ENCODE measurements around the gene HRH2. TPM values are rescaled to one million over a fixed set of nuclear protein-coding genes. Genes with fewer than 3 reads are reported as not detected.

HRH2 gene
- total and polyA plus RNA-seq, 7 experiments from 2014 or later = 5.0 to 26.3 (median 8.0) TPM

DNA sequence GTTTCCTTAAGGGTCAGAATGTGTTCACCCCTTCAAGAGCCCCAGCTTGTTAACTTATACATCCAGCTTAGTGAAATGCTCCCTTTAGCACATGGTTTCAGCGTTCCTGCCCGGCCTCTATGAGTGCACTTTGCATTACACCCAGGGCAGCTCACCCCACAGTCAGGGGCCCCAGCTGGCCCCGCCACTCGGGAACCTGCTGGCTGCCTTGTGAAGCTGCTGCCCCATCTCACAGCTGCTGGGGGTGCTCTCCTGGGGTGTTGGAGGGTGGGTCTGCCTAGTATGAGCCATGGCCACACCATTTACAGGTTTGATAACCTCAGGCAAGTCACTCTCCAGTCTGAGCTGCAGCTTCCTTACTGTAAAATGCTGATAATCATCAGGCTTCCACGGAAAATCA, 32.2 kb downstream of the HRH2 start:
- ChIA-PET POLR2A (interaction anchor here (0.9 kb wide), 1 partner anchor 33 kb away, joined by 4 read pairs; no protein-coding TSS in a partner anchor), CTCF (interaction anchor here (0.8 to 10.9 kb wide), 6 partner anchors 8 to 199 kb away, joined by 3 to 153 read pairs (median 3); no protein-coding TSS in a partner anchor)
- Histone ChIP-seq H3K4me1 (ENCODE audit: control insufficient read depth in 2 of 2, insufficient read depth in 2 of 2, low read length in 2 of 2) (peaks cover 0 to 18% of the 10 kb centered on the region in 2 donors), H3K27me3 (ENCODE audit: control insufficient read depth in 2 of 2, insufficient read depth in 2 of 2, low read length in 2 of 2) (no peaks in the 10 kb centered on the region), H3K36me3 (ENCODE audit: control insufficient read depth in 2 of 3, insufficient read depth in 3 of 3, low read length in 3 of 3) (peaks cover 0 to 35% (median 12%) of the 10 kb centered on the region in 3 experiments), H3K4me3 (ENCODE audit: low read length) (no peak overlapping the region), H3K27ac (ENCODE audit: low read depth, low read length) (no peak overlapping the region), H3K9me3 (ENCODE audit: control insufficient read depth in 2 of 3, low read length in 3 of 3) (no peaks in the 10 kb centered on the region)
- no peaks in the 10 kb centered on the region for H3K9me3 Mint-ChIP-seq
- DNase-seq (no peak), ATAC-seq (no peak)
- H3K4me3 Mint-ChIP-seq = peak overlapping the region in 2 of 10 donors; percentile 47 to 54
- peaks cover 0 to 21% (median 15%) of the 10 kb centered on the region in 5 donors for H3K36me3 Mint-ChIP-seq
- intact Hi-C loops (cut with micrococcal nuclease) = no loop called here
- H3K27ac Mint-ChIP-seq = peak overlapping the region in 7 of 9 donors; percentile 6 to 92 (median 77)
- no peaks in the 10 kb centered on the region for H3K27me3 Mint-ChIP-seq
- peaks cover 39 to 81% (median 66%) of the 10 kb centered on the region in 7 donors for H3K4me1 Mint-ChIP-seq

- CTCF ChIA-PET = interaction anchor here (1.2 to 10.9 kb wide), 4 partner anchors 8 to 200 kb away, joined by 3 to 153 read pairs (median 4); no protein-coding TSS in a partner anchor
- peak overlapping the region in 7 of 10 donors; percentile 36 to 78 (median 54) for H3K4me3 Mint-ChIP-seq
- intact Hi-C loops (cut with micrococcal nuclease) = no loop called here
- H3K27ac ChIP-seq (ENCODE audit: low read depth, low read length) = no peak overlapping the region
- peaks cover 41 to 80% (median 67%) of the 10 kb centered on the region in 7 donors for H3K4me1 Mint-ChIP-seq
- no peaks in the 10 kb centered on the region for H3K9me3 Mint-ChIP-seq
- no peaks in the 10 kb centered on the region for H3K9me3 ChIP-seq (ENCODE audit: control insufficient read depth in 2 of 3, low read length in 3 of 3)
- ATAC-seq (no peak), DNase-seq (no peak)
- H3K27ac Mint-ChIP-seq = peak overlapping the region; percentile 31 to 92 (median 84)
- H3K4me3 ChIP-seq (ENCODE audit: low read length) = no peak overlapping the region
- H3K36me3 Mint-ChIP-seq = peaks cover 0 to 21% (median 15%) of the 10 kb centered on the region in 5 donors
- peaks cover 0 to 18% of the 10 kb centered on the region in 2 donors for H3K4me1 ChIP-seq (ENCODE audit: control insufficient read depth in 2 of 2, insufficient read depth in 2 of 2, low read length in 2 of 2)
- H3K27me3 Mint-ChIP-seq = no peaks in the 10 kb centered on the region
- H3K27me3 ChIP-seq (ENCODE audit: control insufficient read depth in 2 of 2, insufficient read depth in 2 of 2, low read length in 2 of 2) = no peaks in the 10 kb centered on the region
- POLR2A ChIA-PET = interaction anchor here (0.9 kb wide), 2 partner anchors 9 to 34 kb away, joined by 3 to 4 read pairs; no protein-coding TSS in a partner anchor
- H3K36me3 ChIP-seq (ENCODE audit: control insufficient read depth in 2 of 3, insufficient read depth in 3 of 3, low read length in 3 of 3) = peaks cover 0 to 30% (median 7%) of the 10 kb centered on the region in 3 experiments
These were observed 32.7 kb downstream of the HRH2 start for GRCh38 chr5:175690586-175690985.

DNA sequence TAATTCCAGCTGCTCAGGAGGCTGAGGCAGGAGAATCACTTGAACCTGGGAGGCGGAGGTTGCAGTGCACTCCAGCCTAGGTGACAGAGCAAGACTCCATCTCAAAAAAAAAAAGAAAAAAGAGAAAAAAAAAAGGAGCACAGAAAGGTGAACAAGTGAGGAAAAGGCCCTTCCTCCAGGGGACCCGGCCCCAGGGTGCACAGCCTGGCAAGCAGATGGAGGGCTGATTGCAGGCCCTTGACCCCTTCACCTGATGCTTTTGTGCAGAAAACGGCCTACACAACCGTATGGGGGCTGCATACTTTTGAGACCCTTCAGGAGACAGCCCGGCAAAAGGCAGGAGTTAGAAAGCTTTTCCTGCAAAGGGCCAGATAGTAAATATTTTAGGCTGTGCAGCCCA, 33.9 kb downstream of the HRH2 start:
- Mint-ChIP-seq H3K9me3 (no peaks in the 10 kb centered on the region), H3K4me1 (peaks cover 47 to 86% (median 78%) of the 10 kb centered on the region in 7 donors), H3K4me3 (no peak overlapping the region), H3K27me3 (no peaks in the 10 kb centered on the region), H3K36me3 (peaks cover 0 to 19% (median 14%) of the 10 kb centered on the region in 5 donors), H3K27ac (peak overlapping the region in 5 of 9 donors; percentile 56 to 92 (median 85))
- Histone ChIP-seq H3K4me3 (ENCODE audit: low read length) (no peak overlapping the region), H3K27ac (ENCODE audit: low read depth, low read length) (no peak overlapping the region), H3K36me3 (ENCODE audit: control insufficient read depth in 2 of 3, insufficient read depth in 3 of 3, low read length in 3 of 3) (peaks cover 0 to 19% (median 0%) of the 10 kb centered on the region in 3 experiments), H3K9me3 (ENCODE audit: control insufficient read depth in 2 of 3, low read length in 3 of 3) (no peaks in the 10 kb centered on the region), H3K4me1 (ENCODE audit: control insufficient read depth in 2 of 2, insufficient read depth in 2 of 2, low read length in 2 of 2) (peaks cover 6 to 26% of the 10 kb centered on the region in 2 donors), H3K27me3 (ENCODE audit: control insufficient read depth in 2 of 2, insufficient read depth in 2 of 2, low read length in 2 of 2) (no peaks in the 10 kb centered on the region)
- no peak for ATAC-seq
- intact Hi-C loops (cut with micrococcal nuclease) = no loop called here
- no peak for DNase-seq
- ChIA-PET POLR2A (no interaction called here), CTCF (interaction anchor here (0.7 to 10.9 kb wide), 2 partner anchors 69 to 157 kb away, joined by 4 to 153 read pairs; no protein-coding TSS in a partner anchor)

DNA sequence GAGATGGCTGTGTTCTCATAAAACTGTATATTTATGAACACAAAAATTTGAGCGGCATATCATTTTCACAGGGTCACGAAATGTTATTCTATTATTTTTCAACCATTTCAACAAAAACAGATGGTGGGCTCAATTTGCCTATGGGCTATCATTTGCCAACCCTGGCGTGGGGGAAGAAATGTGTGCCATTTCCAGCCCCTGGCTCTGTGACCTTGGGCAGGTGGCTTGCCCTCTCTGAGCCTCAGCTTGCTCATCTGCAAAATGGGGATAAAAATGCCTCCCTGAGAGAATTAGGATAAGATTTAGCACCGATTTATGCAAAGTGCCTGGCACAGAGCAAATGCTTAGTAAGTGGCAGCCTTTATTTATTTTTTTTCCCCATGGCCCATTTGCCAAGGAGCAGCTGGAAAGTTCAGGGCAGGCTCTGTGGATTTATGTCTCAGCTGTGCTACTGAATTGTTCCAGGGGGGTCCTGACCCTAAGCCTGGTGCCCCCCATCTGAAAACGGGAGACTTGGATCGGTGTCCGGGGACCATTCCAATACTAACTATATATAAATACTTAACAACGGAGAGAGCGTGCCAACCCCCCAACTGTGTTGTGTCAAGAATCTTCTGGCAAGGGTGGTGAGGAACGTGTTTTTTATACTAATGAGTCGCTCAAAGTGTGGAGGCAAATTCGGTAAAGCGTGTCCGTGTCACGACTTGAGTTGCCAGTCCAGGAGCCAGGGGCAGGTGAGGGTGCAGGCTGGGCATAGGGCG, 34.5 kb downstream of the HRH2 start:
- Histone ChIP-seq H3K4me3 (ENCODE audit: low read length) (no peak overlapping the region), H3K9me3 (ENCODE audit: control insufficient read depth in 2 of 3, low read length in 3 of 3) (no peaks in the 10 kb centered on the region), H3K4me1 (ENCODE audit: control insufficient read depth in 2 of 2, insufficient read depth in 2 of 2, low read length in 2 of 2) (peaks cover 8 to 29% of the 10 kb centered on the region in 2 donors), H3K27me3 (ENCODE audit: control insufficient read depth in 2 of 2, insufficient read depth in 2 of 2, low read length in 2 of 2) (no peaks in the 10 kb centered on the region), H3K36me3 (ENCODE audit: control insufficient read depth in 2 of 3, insufficient read depth in 3 of 3, low read length in 3 of 3) (peaks cover 0 to 14% (median 0%) of the 10 kb centered on the region in 3 experiments), H3K27ac (ENCODE audit: low read depth, low read length) (no peak overlapping the region)
- H3K27ac Mint-ChIP-seq = peak overlapping the region in 8 of 9 donors; percentile 41 to 92 (median 84)
- peaks cover 0 to 17% (median 14%) of the 10 kb centered on the region in 5 donors for H3K36me3 Mint-ChIP-seq
- H3K27me3 Mint-ChIP-seq = no peaks in the 10 kb centered on the region
- no peaks in the 10 kb centered on the region for H3K9me3 Mint-ChIP-seq
- H3K4me3 Mint-ChIP-seq = peak overlapping the region in 1 of 10 donors; percentile 8
- CTCF ChIA-PET = interaction anchor here (0.6 to 10.9 kb wide), 2 partner anchors 158 to 1864 kb away, joined by 4 to 153 read pairs; no protein-coding TSS in a partner anchor
- intact Hi-C loops (cut with micrococcal nuclease) = no loop called here
- POLR2A ChIA-PET = interaction anchor here (0.7 kb wide), 1 partner anchor 895 kb away, joined by 3 read pairs; no protein-coding TSS in a partner anchor
- peaks cover 48 to 86% (median 79%) of the 10 kb centered on the region in 7 donors for H3K4me1 Mint-ChIP-seq
- DNase-seq (no peak), ATAC-seq (no peak)

DNA sequence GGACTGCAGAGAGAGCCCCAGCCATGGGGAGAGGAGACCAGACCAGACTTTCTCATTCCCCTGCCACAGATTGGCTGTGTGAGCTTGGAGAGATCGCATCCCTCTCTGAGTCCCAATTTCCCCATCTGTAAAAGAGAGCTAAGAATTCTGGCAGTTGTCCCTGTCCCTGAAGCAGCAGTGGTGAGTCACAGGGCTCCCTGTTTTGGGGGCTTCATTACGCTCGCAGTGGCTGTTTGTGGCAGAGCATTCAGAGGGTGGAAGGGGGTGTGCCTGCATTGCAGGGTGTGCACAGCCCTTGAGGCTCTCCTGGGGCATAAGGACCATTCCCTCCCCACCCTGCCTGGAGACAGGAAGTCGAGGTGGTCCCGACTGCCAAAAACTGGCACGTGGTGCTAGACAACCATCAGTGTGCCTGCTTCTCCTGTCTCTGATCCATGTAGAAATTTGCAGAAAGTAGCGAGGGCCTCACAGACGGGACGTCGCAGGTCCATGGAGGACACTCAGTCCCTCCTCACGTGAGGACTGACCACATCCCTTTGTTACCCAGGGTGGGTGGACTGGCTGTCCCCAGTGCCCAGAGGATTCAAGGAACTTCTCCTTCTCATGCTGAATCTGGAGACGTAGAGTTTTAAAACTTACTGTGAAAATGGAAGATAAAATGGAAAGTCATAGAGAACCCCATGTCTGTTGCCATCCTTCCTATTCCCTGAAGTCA, 35.3 kb downstream of the HRH2 start:
- POLR2A ChIA-PET = no interaction called here
- H3K4me1 Mint-ChIP-seq = peaks cover 46 to 86% (median 80%) of the 10 kb centered on the region in 7 donors
- intact Hi-C loops (cut with micrococcal nuclease) = no loop called here

GRCh38 chr5:175693741-175694140, 35.9 kb downstream of the HRH2 start:
- POLR2A ChIA-PET = interaction anchor here (1.0 kb wide), 1 partner anchor 159 kb away, joined by 3 read pairs; no protein-coding TSS in a partner anchor
- no peak for DNase-seq
- Histone ChIP-seq H3K9me3 (ENCODE audit: control insufficient read depth in 2 of 3, low read length in 3 of 3) (no peaks in the 10 kb centered on the region), H3K27me3 (ENCODE audit: control insufficient read depth in 2 of 2, insufficient read depth in 2 of 2, low read length in 2 of 2) (no peaks in the 10 kb centered on the region), H3K4me1 (ENCODE audit: control insufficient read depth in 2 of 2, insufficient read depth in 2 of 2, low read length in 2 of 2) (peaks cover 8 to 29% of the 10 kb centered on the region in 2 donors), H3K4me3 (ENCODE audit: low read length) (no peak overlapping the region), H3K27ac (ENCODE audit: low read depth, low read length) (no peak overlapping the region), H3K36me3 (ENCODE audit: control insufficient read depth in 2 of 3, insufficient read depth in 3 of 3, low read length in 3 of 3) (peaks cover 0 to 24% (median 4%) of the 10 kb centered on the region in 3 experiments)
- H3K9me3 Mint-ChIP-seq = no peaks in the 10 kb centered on the region
- no peaks in the 10 kb centered on the region for H3K27me3 Mint-ChIP-seq
- H3K27ac Mint-ChIP-seq = peak overlapping the region; percentile 54 to 91 (median 84)
- peaks cover 0 to 16% (median 8%) of the 10 kb centered on the region in 5 donors for H3K36me3 Mint-ChIP-seq
- ATAC-seq = no peak
- CTCF ChIA-PET = interaction anchor here (0.9 to 10.9 kb wide), 3 partner anchors 8 to 159 kb away, joined by 3 to 153 read pairs (median 5); no protein-coding TSS in a partner anchor
- peaks cover 45 to 82% (median 76%) of the 10 kb centered on the region in 7 donors for H3K4me1 Mint-ChIP-seq
- no peak overlapping the region for H3K4me3 Mint-ChIP-seq
- intact Hi-C loops (cut with micrococcal nuclease) = no loop called here

More for the DNA sequence above, 35.3 kb downstream of the HRH2 start:
- Histone ChIP-seq H3K9me3 (ENCODE audit: control insufficient read depth in 2 of 3, low read length in 3 of 3) (no peaks in the 10 kb centered on the region), H3K4me1 (ENCODE audit: control insufficient read depth in 2 of 2, insufficient read depth in 2 of 2, low read length in 2 of 2) (peaks cover 8 to 29% of the 10 kb centered on the region in 2 donors), H3K27ac (ENCODE audit: low read depth, low read length) (no peak overlapping the region), H3K36me3 (ENCODE audit: control insufficient read depth in 2 of 3, insufficient read depth in 3 of 3, low read length in 3 of 3) (peaks cover 0 to 18% (median 0%) of the 10 kb centered on the region in 3 experiments), H3K27me3 (ENCODE audit: control insufficient read depth in 2 of 2, insufficient read depth in 2 of 2, low read length in 2 of 2) (no peaks in the 10 kb centered on the region), H3K4me3 (ENCODE audit: low read length) (no peak overlapping the region)
- Mint-ChIP-seq H3K27ac (peak overlapping the region in 8 of 9 donors; percentile 60 to 91 (median 84)), H3K36me3 (peaks cover 0 to 14% (median 9%) of the 10 kb centered on the region in 5 donors), H3K27me3 (no peaks in the 10 kb centered on the region), H3K9me3 (no peaks in the 10 kb centered on the region), H3K4me3 (peak overlapping the region in 1 of 10 donors; percentile 8)
- CTCF ChIA-PET = interaction anchor here (10.9 kb wide), 1 partner anchor 159 kb away, joined by 153 read pairs; no protein-coding TSS in a partner anchor
- ATAC-seq (no peak), DNase-seq (no peak)
